ENCODE data around the gene MIGA2. TPM values are rescaled to one million over a fixed set of nuclear protein-coding genes. Genes with fewer than 3 reads are reported as not detected.

MIGA2 gene
- total and polyA plus RNA-seq, 11 donors, result 27.7 to 61.3 (median 31.6) TPM

DNA sequence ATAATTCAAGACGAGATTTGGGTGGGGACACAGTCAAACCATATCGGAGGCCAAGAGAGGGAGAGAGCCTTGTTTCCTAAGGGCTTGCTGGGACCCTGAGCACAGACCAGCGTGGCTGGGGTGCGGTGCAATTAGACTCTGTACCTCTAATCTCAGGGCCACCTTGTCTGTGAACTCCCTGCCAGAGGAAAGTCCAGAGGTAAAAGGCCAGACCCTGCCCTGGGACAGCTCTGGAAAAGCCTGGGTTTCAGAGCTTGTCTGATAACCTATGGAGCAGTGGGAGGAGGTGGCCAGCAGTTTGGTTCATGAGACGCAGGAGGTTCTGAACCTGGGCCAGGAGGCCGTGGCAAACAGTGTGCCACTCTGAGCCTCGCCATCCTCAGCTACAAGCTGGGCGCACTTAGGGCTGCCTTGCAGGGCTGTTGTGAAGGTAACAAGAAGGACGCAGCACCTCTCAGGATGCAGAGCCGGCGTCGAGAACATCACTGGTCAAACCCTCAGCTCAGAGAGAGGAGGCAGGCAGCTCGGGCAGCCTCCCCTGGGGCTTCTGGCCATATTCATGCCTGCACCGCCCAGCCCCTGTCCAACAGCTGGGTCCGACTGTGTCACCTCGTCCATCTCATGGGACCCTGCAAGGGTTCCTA lies 39.7 kb downstream of the MIGA2 start:
- peaks cover 0 to 6% (median 1%) of the 10 kb centered on the region in 9 donors for H3K36me3 ChIP-seq
- no peak for ATAC-seq
- WGBS, 4 donors, result 83 to 88% (median 85%) methylated on average over 14 to 16 of the region's 16 CpGs
- H3K4me1 ChIP-seq, result peaks cover 0 to 7% (median 5%) of the 10 kb centered on the region in 12 donors
- H3K9me3 ChIP-seq, result no peaks in the 10 kb centered on the region
- TF ChIP-seq, protein P1, sequence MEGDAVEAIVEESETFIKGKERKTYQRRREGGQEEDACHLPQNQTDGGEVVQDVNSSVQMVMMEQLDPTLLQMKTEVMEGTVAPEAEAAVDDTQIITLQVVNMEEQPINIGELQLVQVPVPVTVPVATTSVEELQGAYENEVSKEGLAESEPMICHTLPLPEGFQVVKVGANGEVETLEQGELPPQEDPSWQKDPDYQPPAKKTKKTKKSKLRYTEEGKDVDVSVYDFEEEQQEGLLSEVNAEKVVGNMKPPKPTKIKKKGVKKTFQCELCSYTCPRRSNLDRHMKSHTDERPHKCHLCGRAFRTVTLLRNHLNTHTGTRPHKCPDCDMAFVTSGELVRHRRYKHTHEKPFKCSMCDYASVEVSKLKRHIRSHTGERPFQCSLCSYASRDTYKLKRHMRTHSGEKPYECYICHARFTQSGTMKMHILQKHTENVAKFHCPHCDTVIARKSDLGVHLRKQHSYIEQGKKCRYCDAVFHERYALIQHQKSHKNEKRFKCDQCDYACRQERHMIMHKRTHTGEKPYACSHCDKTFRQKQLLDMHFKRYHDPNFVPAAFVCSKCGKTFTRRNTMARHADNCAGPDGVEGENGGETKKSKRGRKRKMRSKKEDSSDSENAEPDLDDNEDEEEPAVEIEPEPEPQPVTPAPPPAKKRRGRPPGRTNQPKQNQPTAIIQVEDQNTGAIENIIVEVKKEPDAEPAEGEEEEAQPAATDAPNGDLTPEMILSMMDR (IDR thresholded peaks at IDR 0.05), result no peak
- no peak for TF ChIP-seq POLR2A (IDR thresholded peaks at IDR 0.05)
- intact Hi-C loops (cut with DNase I), result no loop called here
- H3K27me3 ChIP-seq, result no peaks in the 10 kb centered on the region
- peak in 1 of 5 donors; percentile 48 for DNase-seq
- H3K4me3 ChIP-seq, result no peak overlapping the region
- no peak overlapping the region for H3K27ac ChIP-seq

DNA sequence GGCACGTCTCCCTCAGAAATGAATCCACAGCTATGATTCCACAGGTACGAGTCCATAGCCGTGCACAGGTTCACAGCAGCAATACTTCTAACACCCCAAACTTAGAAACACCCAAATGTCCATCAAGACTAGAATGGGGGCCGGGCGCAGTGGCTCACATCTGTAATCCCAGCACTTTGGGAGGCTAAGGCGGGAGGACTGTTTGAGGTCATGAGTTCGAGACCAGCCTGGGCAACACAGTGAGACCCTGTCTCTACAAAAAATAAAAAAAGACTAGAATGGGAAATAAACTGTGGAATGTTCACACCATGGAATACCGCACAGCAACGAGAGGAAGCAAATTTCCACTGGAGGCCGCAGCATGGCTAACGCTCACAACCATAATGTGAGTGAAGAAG lies 40.2 kb downstream of the MIGA2 start:
- intact Hi-C loops (cut with DNase I), result no loop called here

DNA sequence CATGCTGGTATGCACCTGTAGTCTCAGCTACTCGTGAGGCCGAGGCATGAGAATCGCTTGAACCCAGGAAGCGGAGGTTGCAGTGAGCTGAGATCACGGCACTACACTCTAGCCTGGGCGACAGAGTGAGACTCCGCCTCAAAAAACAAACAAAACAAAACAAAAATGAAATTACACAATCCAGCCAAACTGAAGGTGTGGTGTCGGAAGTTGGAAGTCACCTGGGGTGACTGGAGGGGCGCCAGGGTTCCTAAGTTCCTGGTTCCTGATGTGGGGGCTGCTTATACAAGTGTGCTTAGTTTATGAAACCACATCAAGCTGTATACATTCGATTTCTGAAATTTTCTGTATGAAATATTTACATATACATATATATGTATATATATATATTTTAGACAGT lies 40.8 kb downstream of the MIGA2 start:
- peak in 1 of 5 donors; percentile 15 for DNase-seq
- Histone ChIP-seq H3K9me3 (no peaks in the 10 kb centered on the region), H3K27ac (no peak overlapping the region), H3K4me3 (no peak overlapping the region), H3K27me3 (no peaks in the 10 kb centered on the region), H3K36me3 (no peaks in the 10 kb centered on the region), H3K4me1 (peaks cover 6 to 16% (median 13%) of the 10 kb centered on the region in 12 donors)
- WGBS, 4 donors, result 86 to 91% (median 89%) methylated on average over 10 of the region's 10 CpGs
- intact Hi-C loops (cut with DNase I), result no loop called here
- TF ChIP-seq POLR2A (IDR thresholded peaks at IDR 0.05), result no peak
- TF ChIP-seq, protein P1 (IDR thresholded peaks at IDR 0.05), result no peak
- ATAC-seq, result no peak

More for the DNA sequence above, 40.2 kb downstream of the MIGA2 start:
- Histone ChIP-seq H3K27ac (no peak overlapping the region), H3K36me3 (peaks cover 0 to 3% (median 0%) of the 10 kb centered on the region in 9 donors), H3K27me3 (no peaks in the 10 kb centered on the region), H3K4me1 (peaks cover 0 to 10% (median 7%) of the 10 kb centered on the region in 12 donors), H3K4me3 (no peak overlapping the region), H3K9me3 (no peaks in the 10 kb centered on the region)
- peak in 1 of 5 donors; percentile 19 for DNase-seq
- TF ChIP-seq, protein P1 (IDR thresholded peaks at IDR 0.05), result no peak
- TF ChIP-seq POLR2A (IDR thresholded peaks at IDR 0.05), result no peak
- WGBS, 4 donors, result 90 to 95% (median 92%) methylated on average over 11 of the region's 11 CpGs
- ATAC-seq, result no peak

DNA sequence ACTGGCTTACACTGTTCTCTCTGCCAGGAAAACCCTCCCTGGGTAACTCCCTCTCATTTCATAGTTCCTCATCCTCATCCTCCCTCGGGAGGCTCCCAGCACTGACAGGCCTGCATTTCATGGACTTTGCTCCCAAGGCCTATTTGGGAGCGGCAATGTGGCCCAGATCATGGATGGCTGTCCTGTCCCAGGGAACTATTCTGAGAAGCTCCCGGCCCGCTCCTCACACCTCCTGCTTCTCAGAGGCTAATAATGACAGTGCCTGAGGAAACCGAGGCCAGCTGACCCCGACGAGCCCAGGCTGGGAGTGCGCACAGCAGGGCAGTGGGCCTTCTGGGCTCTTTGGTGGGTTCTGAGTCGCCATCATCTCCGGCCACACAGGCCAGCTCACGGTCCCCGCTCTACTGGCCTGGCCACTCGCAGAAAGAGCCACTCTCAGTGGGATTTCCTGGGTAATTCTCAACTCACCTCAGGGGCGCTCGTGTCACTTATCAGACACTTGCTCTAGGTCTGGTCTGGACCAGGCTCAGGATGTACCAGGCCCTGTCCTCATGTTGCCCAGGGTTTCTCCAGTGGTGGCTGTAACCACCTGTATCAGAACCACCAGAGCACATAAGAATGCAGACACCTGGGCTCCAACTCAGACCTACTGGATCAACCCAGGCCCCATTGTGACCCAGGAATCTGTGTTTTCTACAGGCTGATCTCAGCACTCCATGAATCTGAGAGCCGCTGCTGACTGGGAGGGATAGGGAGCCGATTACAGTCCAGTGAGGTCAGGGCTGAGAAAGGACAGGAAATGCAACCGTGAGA lies 42.5 kb downstream of the MIGA2 start:
- WGBS, 4 donors, result 83 to 88% (median 84%) methylated on average over 15 to 18 of the region's 18 CpGs
- H3K9me3 ChIP-seq, result no peaks in the 10 kb centered on the region
- DNase-seq (peak in 1 of 5 donors; percentile 55), ATAC-seq (no peak)
- peaks cover 6 to 26% (median 17%) of the 10 kb centered on the region in 12 donors for H3K4me1 ChIP-seq
- TF ChIP-seq, protein P1 (IDR thresholded peaks at IDR 0.05), result no peak
- no peak for TF ChIP-seq POLR2A (IDR thresholded peaks at IDR 0.05)
- no peaks in the 10 kb centered on the region for H3K27me3 ChIP-seq
- intact Hi-C loops (cut with DNase I), result no loop called here
- no peak overlapping the region for H3K27ac ChIP-seq
- no peak overlapping the region for H3K4me3 ChIP-seq
- peaks cover 0 to 2% (median 0%) of the 10 kb centered on the region in 9 donors for H3K36me3 ChIP-seq
